Measurements from ENCODE around the gene WDR87.

WDR87 gene

GRCh38 chr19:37905946-37906868, at the start of gene WDR87:
Gene WDR87 (minus strand): TSS chr19:37906594. CDS start chr19:37898239, 8,355 bp downstream.
- DNase-seq (ENCODE audit: low read depth): no peak

GRCh38 chr19:37955986-37956385, 49.6 kb upstream of the WDR87 start:
- DNase-seq (ENCODE audit: low read depth): no peak

GRCh38 chr19:37954421-37954874, 48.1 kb upstream of the WDR87 start:
- no peak for DNase-seq (ENCODE audit: low read depth)

GRCh38 chr19:37953918-37954303, 47.5 kb upstream of the WDR87 start:
- no peak for DNase-seq (ENCODE audit: low read depth)

GRCh38 chr19:37953171-37953917, 47.0 kb upstream of the WDR87 start:
- no peak for DNase-seq (ENCODE audit: low read depth)

GRCh38 chr19:37951816-37952210, 45.4 kb upstream of the WDR87 start:
- no peak for DNase-seq (ENCODE audit: low read depth)

GRCh38 chr19:37950471-37951175, 44.2 kb upstream of the WDR87 start:
- no peak for DNase-seq (ENCODE audit: low read depth)

- no peak for DNase-seq (ENCODE audit: low read depth)
Measured at GRCh38 chr19:37948362-37948761, 42.0 kb upstream of the WDR87 start.

- no peak for DNase-seq (ENCODE audit: low read depth)
Measured at GRCh38 chr19:37947778-37948177, 41.4 kb upstream of the WDR87 start.

GRCh38 chr19:37946132-37946531, 39.7 kb upstream of the WDR87 start:
- DNase-seq (ENCODE audit: low read depth): no peak

- DNase-seq (ENCODE audit: low read depth): no peak
Measured at GRCh38 chr19:37943480-37943879, 37.1 kb upstream of the WDR87 start.

GRCh38 chr19:37942516-37942902, 36.1 kb upstream of the WDR87 start:
- DNase-seq (ENCODE audit: low read depth): no peak

GRCh38 chr19:37941782-37942515, 35.6 kb upstream of the WDR87 start:
- DNase-seq (ENCODE audit: low read depth): no peak

GRCh38 chr19:37938353-37938752, 32.0 kb upstream of the WDR87 start:
- no peak for DNase-seq (ENCODE audit: low read depth)

GRCh38 chr19:37936886-37937285, 30.5 kb upstream of the WDR87 start:
- DNase-seq (ENCODE audit: low read depth): no peak

- DNase-seq (ENCODE audit: low read depth): no peak
Measured at GRCh38 chr19:37936166-37936565, 29.8 kb upstream of the WDR87 start.

- DNase-seq (ENCODE audit: low read depth): no peak
Measured at GRCh38 chr19:37935341-37935740, 28.9 kb upstream of the WDR87 start.

GRCh38 chr19:37933937-37934358, 27.6 kb upstream of the WDR87 start:
- DNase-seq (ENCODE audit: low read depth): no peak

- no peak for DNase-seq (ENCODE audit: low read depth)
Measured at GRCh38 chr19:37932985-37933936, 26.9 kb upstream of the WDR87 start.

- DNase-seq (ENCODE audit: low read depth): no peak
Measured at GRCh38 chr19:37931881-37932655, 25.7 kb upstream of the WDR87 start.
